Activated CD4-positive, alpha-beta T cell treated with anti-CD3 and anti-CD28 coated beads, Interleukin-2, amount 50 U/mL, for 16 hours (primary cell): ENCODE results near the gene ADAM30.

Source experiments
- DNase-seq: peaks from one replicate; pipeline ENCODE4 v3.0.0-alpha.2; 2020

The ADAM30 gene

GRCh38 chr1:119896303-119896702 lies at the start of gene ADAM30:
Gene ADAM30, minus strand, starts transcription at chr1:119896515. Its CDS starts 179 bp downstream, at chr1:119896336.
- DNase-seq: no peak

GRCh38 chr1:119943216-119943615 lies 46.9 kb upstream of the ADAM30 start:
- DNase-seq: no peak

- no peak for DNase-seq
Measured at GRCh38 chr1:119941392-119941791, 45.1 kb upstream of the ADAM30 start.

GRCh38 chr1:119940697-119941096 lies 44.4 kb upstream of the ADAM30 start:
- DNase-seq: no peak

GRCh38 chr1:119937198-119937597 lies 40.9 kb upstream of the ADAM30 start:
- DNase-seq: no peak

GRCh38 chr1:119935915-119936314 lies 39.6 kb upstream of the ADAM30 start:
- no peak for DNase-seq

- no peak for DNase-seq
Measured at GRCh38 chr1:119935373-119935772, 39.1 kb upstream of the ADAM30 start.

- no peak for DNase-seq
Measured at GRCh38 chr1:119933397-119933796, 37.1 kb upstream of the ADAM30 start.

GRCh38 chr1:119929643-119930315 lies 33.5 kb upstream of the ADAM30 start:
- DNase-seq: no peak

- no peak for DNase-seq
Measured at GRCh38 chr1:119926553-119926952, 30.2 kb upstream of the ADAM30 start.

GRCh38 chr1:119924948-119925898 lies 28.9 kb upstream of the ADAM30 start:
- no peak for DNase-seq

- DNase-seq: no peak
Measured at GRCh38 chr1:119920104-119920968, 24.0 kb upstream of the ADAM30 start.

- DNase-seq: no peak
Measured at GRCh38 chr1:119919241-119919640, 22.9 kb upstream of the ADAM30 start.

GRCh38 chr1:119918301-119918700 lies 22.0 kb upstream of the ADAM30 start:
- DNase-seq: no peak

- DNase-seq: no peak
Measured at GRCh38 chr1:119917304-119918055, 21.2 kb upstream of the ADAM30 start.

GRCh38 chr1:119915517-119915916 lies 19.2 kb upstream of the ADAM30 start:
- no peak for DNase-seq

GRCh38 chr1:119914071-119914470 lies 17.8 kb upstream of the ADAM30 start:
- DNase-seq: no peak

GRCh38 chr1:119912963-119913362 lies 16.6 kb upstream of the ADAM30 start:
- DNase-seq: no peak

- DNase-seq: no peak
Measured at GRCh38 chr1:119911775-119912174, 15.5 kb upstream of the ADAM30 start.

- no peak for DNase-seq
Measured at GRCh38 chr1:119910618-119911017, 14.3 kb upstream of the ADAM30 start.

- DNase-seq: no peak
Measured at GRCh38 chr1:119909890-119910596, 13.7 kb upstream of the ADAM30 start.

GRCh38 chr1:119908661-119909060 lies 12.3 kb upstream of the ADAM30 start:
- DNase-seq: no peak
